Fibroblast of skin of abdomen (primary cell): Measurements from ENCODE around the gene PIK3R5.
A peak's percentile ranks its signal among the peaks of the same experiment; 100 is the strongest.
"Not testable (repeated sequence)": the region's sequence is repeated elsewhere in the genome, so short reads cannot be mapped to it uniquely, and the experiment has no call there.

Experiments used
- DNase-seq: peaks from one replicate; pipeline ENCODE4 v3.0.0-alpha.2; 2013

Gene PIK3R5

DNA sequence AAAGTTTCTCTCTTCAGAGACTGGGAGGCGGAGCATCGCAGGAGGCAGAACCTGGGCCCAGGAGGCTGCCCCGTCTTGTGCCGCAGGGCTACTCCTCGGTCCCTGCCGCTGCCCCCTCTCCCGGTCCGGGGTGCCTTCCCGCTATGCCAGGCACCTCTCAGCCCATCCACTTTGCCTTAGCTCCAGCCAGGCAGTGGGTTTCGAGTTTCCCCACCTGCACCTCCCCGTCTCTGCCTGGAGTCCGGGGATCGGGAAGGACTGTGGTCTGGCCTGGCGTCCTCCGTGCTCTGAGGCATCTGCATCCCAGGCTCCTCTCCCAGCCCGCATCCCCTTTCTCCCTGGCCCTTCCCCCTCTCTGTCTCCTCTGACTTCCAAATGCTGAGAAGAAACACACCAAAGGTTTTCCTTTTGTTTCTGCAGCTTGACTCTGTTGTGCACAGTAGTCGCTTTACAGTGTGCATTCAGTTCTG is 71.3 kb downstream of the PIK3R5 start:
- no peak for DNase-seq

DNA sequence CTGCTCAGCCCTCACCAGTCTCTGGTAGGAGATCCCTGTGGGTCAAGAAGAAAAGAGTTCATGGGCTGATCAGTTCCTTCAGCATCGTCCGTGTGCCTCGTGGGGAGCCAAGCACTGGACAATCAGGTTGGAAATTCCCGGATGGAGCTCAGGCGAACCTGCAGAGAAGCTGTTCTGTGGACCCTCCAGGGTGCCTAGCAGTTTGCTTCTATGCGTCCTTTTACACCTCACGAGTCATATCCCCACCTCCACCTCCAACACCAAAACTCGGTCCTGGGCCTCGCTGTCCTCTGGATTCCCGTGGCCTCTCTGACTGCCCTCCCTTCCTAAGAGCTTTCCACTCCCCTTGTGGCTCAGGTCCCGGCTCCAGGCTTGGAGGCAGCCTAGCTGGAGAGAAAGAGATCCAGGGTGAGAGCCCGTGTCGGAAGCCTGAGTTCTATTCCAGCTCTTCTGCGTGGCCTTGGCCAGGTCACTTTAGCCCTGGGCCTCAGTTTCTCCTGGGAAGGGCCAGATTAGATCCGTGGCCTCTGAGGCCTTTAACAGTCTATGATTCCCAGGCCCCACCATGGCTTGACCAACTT is 71.8 kb downstream of the PIK3R5 start:
- DNase-seq, result no peak

DNA sequence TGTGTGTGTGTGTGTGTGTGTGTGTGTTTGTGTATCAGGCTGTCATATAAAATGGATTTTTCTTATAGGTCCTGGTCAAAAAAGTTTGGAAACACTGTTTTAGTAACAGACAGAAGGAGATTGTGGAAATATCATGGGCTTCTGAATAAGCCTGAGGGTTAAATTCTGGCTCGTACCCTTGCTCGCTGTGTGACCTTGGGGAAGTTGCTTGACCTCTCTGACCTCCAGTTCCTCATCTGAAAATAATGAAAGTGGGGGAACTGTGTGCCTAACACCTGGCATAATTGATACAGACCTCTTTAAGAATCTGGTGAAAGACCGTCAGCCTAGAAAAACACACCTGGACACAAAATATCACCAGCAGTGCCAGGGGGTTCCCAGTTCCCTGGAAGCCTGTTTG is 72.4 kb downstream of the PIK3R5 start:
- no peak for DNase-seq

DNA sequence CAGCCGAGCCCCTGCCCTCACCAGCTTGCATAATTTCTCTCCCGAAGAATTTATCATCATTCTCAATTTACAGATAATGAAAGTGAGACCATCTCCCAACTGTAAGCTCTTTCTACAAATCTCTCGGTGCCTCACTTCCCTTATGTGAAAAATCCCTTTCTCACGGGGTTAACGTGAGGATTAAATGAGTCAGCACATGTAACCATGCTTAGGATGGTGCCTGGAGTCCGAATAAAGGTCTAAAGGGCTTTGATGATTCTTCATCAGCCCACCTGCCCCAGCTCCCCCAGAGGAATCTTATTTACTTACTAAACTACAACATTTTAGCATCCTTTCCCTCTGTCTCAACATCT is 73.2 kb downstream of the PIK3R5 start:
- DNase-seq, result no peak

DNA sequence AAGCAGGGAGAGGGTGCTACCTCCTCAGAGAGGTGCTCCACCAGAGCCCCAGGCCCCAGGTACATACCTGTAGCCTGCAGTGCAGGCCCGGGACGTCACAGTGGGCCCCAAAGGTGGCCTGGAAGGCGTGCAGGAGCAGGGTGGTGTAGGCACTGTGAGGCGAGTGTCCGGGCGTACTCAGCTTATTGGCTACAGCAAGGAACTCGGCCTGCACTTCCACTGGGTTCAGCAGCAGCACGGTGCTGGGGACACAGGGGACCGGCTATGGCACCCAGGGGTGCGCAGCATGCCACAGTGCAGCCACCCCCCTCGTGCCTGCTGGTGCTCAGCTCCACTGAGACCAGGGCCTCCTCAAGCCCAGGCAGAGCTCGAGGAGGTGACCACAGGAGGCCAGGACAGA is 74.8 kb downstream of the PIK3R5 start:
- no peak for DNase-seq

DNA sequence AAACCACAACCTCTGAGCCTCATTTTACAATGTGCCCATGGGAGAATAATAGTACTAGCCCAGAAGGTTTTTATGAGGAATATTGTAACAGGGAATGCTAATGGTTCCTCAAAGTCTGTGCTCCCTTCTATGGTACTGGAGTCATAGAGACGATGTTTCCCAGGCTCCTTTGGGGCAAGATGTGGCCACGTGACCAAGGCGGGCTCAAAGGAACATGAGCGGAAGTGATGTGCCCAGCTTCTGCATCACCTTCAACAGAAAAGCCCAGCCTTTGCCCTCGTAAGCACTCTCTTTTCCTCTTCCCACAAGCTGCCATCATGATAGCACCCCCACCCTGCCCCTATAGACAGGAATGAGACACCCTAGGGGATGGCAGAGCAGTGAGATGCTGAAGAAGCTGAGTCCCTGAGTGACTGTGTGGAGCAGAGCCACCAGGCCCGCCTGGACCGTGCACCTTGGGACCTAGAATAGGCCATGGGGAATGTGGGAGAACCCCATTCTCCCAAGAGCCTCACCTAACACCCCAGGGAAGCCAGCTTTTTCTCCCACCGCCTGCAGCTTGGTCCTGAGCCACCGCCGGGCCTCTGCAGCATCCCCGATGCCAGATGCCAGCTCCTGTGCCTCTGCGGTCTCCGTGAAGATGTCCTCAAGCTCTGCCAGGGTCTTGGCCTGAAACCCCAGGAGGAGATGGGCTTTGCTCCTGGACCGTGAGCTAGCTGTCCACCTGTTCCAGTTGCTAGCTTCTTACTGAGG is 75.9 kb downstream of the PIK3R5 start:
- DNase-seq, result no peak

DNA sequence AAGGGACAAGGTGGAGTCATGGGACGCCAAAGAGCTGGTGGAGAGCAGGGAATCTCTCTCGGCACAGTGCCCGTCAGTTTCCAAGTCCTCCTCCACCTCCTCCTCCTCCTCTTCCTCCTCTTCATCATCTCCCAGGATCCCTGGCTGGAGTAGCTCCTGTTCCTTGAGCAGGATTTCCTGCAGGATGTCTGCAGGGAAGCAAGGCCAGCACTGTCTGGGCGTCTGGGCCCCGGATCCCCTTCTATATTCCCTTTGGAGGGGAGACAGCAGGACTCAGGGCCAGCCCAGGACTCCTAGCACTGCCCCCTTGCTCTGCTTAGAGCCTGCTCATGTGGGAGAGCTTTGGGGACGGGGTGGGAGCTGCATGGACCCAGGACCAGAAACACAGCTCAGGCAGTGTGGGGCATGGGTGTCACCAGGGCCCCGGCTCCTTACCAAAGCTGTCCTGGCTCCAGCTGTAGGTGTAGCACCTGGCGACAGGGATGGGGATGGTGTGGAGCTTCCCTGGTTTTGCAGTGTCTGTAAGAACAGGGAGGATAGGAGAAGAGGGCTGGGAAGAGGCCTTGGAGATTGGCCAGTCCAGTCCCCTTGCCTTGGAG is 76.7 kb downstream of the PIK3R5 start:
- no peak for DNase-seq

DNA sequence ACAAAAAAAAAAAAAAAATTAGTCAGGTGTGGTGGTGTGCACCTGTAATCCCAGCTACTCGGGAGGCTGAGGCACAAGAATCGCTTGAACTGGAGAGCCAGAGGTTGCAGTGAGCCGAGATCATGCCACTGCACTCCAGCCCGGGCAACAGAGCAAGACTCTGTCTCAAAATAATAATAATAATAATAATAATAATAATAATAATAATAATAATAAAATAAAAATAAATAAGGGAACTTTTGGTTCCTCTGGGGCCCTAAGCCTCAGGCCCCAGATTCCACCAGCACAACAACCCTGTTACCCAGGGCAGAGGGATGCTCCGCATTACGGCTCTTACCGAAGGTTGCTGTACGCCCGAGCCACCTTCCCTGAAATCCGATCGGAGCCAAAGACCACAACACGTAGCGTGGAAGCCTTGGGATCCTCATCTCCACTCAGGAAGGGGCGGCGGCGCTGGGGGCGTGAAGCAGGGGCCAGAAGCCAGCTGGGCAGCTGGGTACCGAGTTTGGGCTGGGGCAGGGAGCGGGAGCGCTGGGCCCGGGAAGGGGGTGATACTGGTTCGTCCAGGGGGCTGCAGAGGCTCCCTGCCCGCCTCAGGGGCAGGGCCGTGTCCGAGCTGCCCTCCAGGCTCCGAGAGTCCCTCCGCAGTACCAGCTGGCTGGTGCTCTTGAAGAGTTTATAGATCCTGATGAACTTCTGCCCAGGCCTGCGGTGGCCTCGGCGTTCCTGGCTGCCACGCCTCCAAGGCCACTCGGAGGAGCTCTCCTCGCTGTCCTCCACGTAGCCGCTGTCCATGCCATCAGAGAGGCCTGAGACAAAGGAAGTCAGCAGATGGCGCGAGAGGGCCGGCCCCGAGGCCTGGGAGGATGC is 77.4 kb downstream of the PIK3R5 start:
- peak; percentile 34 for DNase-seq

DNA sequence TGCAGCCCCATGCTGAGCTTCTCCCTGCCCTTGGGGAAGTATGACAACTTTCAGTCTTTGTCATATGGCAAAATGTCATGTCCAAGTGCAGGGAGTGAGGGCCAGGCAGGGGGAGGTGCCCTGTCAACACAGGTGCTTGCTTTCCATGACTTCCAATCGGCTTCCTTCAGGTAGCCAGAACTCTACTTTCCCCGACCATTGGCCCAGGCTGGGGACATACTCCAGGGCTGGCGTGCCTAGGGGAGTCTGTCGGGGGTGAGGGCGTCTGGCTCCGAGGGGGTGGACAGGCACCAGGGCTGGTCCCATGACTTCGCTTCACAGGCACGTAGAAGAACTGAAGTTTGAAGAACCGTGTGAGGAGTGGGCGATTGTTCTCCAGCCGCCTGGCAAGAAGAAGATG is 78.2 kb downstream of the PIK3R5 start:
- no peak for DNase-seq

DNA sequence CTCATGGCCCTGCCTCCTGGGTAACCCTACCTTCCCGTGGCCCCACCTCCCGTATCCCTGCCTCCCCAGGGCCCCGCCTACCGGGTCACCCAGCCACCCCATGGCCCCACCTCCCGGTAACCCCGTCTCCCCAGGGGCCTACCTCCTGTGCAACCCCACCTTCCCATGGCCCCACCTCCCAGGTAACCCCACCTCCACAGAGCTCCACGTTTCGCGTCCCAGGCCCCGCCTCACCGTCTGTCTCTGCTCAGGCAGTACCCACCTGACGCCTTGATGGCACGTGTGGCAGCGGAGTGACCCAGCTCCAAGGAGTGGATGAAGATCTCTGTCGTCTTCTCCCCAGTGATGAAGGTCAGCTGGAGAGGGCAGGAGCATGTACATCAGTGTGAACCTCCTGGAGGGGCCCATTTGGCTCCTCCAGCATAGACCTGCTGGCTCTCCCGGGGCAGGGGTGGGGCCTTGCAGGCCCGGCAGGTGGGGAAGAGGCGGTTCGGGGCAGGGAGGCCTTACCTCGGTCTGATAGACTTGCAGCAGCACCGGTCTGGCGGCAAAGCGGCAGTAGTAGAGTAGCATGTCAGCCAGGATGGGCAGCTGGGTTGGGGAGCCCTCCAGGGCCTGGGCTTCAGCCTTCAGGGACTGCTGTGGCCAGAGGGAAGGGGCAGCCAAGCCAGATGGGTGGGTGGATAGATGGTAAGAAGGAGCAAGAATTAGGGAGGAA is 79.4 kb downstream of the PIK3R5 start:
- no peak for DNase-seq

DNA sequence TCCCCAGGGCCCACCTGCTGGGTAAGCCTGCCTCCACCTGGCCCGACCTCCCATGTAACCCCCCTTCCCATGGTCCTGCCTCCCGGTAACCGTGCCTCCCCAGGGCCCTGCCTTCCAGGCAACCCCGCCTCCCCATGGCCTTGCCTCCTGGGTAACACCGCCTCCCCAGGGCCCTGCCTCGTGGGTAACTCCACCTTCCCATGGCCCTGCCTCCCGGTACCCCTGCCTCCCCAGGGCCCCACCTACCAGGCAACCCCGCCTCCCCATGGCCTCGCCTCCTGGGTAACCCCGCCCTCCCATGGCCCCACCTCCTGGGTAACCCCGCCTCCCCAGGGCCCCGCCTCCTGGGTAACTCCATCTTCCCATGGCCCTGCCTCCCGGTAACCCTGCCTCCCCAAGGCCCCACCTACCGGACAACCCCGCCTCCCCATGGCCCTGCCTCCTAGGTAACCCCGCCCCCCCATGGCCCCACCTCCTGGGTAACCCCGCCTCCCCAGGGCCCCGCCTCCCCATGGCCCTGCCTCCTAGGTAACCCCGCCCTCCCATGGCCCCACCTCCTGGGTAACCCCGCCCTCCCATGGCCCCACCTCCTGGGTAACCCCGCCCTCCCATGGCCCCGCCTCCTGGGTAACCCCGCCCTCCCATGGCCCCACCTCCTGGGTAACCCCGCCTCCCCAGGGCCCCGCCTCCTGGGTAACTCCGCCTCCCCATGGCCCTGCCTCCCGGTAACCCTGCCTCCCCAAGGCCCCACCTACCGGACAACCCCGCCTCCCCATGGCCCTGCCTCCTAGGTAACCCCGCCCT is 80.1 kb downstream of the PIK3R5 start:
- DNase-seq, result not testable (repeated sequence)

DNA sequence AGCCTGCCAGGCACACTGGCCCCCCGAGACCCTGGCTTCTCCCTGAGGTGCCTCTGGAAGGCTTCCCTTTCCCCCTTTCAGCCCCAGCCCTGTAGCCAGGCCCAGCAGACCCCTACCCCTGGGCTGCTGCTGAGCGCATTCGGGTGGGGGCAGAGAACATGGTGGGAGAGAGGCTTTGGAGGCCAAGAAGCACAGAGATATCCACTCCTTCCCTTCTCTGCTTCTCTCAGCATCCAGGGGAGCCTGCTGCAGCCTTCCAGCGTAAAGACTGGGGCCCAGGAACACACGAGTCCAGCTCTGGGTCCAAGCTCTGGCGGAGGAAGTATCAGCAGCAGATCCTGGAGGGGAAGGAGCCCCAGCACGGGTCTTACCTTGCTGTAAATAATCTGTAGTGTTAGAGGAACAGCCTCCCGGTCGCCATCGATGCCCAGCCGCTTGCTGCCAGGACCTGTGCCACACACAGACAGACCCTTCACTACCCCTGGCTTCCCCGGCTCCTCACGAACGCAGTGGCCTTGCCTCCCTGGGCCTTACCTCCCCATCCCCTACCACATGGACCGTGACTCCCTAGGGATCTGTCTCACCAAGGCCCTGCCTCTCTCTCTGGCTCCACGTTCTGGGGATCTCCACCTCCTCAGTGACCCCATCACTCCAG is 81.0 kb downstream of the PIK3R5 start:
- no peak for DNase-seq

DNA sequence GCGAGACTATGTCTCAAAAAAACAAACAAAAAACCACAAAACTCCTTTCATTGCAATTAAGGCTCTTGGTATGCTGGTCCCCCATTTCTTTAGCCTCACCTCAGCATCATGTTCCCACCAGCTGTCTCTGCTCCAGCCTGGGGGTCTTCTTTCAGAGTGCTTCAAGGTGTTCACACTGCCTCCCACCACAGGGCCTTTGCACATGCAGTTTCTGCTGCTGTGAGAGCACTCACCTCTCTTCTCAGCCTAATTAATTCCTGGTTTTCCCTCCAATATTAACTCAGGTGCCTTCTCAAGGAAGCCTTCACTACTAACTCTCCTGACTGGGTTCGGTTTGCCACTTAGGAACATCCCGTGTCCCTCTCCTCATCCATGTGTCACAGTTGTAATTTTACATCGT is 82.2 kb downstream of the PIK3R5 start:
- no peak for DNase-seq

DNA sequence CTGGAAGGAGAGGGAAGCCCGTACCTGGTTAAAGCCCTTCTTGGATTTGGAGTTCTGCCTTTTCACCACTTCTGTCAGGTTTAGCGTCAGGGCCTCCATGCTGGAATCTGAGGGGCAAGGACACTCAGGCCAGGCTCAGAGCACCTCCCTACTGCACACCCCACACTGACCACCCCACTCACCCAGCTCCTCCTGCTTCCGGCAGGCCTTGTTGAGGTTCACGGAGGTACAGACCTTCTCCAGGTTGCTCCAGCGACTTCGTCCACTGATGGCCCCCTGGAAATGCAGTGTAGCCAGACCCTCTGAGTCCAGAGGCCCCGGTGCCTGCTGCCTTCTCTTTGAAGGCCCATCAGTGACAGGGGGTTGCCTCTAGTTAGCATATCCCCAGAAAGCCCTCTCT is 83.9 kb downstream of the PIK3R5 start:
- no peak for DNase-seq

DNA sequence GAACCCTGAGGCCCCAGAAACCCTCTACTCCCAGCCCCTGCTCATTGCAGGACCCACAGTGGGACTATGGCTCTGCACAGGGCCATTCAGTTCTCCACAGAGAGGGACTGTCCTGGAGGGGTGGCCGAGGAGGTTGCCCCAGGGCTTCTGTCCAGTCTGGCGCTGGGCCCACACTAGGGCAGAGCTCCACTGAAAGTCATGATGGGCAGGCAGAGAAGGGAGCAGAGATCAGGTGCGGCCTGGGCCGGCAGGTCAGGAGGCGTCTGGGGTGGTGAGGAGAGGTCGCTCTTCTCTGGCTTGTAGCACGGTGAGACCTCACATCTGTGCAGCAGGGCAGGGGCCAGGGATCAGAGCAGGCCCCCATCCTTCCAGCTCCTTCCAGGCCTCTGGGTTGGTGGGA is 85.0 kb downstream of the PIK3R5 start:
- no peak for DNase-seq

DNA sequence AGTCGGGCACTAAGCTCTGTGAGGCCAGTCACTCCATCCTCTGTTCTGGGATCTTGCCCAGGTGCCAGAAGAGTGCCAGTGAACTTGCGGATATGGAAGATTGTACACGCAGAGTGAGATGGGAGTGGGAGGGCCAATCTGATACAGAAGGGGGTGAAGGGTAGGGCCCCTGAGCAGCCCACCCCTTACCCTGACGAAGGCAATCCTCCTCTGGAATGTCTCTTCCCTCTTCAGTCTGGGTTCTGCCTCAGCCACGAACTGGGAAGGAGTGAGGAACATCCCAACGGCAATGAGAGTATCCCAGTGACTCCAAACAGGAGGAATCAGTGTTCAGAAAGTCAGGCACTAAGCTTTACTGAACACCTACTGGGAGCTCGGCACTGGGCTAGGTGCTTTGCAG is 86.1 kb downstream of the PIK3R5 start:
- DNase-seq, result no peak

DNA sequence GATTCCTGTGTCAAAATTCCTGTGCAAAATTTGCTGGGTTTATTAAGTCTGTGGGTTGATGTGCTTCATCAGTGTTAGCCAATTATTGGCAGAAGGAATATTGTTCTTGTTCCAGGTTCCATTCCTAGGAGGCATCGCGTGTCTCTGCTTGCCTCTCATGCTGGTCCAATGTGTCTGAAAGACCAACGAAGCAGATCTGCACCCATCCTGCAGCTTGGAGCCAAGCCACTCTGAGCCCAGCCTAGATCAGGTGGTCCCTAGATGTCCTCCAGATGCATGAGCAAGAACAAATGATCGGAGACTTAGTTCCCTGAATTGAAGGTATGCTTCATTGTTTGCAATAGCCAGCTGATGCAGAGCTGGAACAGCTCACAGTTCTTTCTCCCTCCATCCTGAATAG is 87.5 kb downstream of the PIK3R5 start:
- no peak for DNase-seq

DNA sequence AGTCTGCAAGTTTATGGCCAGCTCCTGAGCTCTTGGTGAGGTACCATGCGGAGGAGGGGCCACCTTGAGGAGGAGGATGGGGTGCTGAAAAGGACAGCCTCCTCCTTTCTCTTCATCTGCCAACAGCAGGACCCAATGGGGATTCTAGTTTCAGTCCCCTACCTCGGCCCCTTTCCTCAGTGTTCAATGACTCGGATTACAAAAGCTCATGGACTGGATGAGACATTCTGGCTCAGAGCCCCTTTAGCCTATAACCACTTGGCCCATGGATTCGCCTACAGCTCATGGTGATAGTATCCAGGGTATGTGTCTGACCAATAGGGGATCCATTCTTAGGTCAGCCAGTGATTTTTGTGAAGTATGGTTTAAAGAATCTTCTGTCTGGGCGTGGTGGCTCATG is 89.5 kb downstream of the PIK3R5 start:
- DNase-seq, result peak; percentile 82

DNA sequence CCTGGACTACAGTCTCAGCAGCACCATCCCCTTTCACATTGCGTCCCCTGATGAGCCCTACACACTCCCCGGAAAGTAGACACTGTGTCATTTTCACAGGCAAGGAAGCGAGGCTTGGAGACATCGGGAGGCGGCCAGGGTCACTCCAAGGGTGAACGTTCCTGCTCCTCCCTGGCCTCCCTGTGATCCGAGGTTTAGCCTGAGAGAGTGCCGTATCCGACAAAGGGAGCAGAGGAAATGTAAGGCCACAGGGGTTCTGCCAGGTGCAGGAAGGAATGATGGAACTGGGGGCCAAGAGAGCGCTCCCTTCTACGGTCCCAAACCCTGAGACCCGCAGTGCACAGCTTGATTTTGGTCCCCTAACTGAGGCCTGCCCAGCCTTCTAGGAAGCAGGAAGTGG is 90.1 kb downstream of the PIK3R5 start:
- DNase-seq, result no peak

DNA sequence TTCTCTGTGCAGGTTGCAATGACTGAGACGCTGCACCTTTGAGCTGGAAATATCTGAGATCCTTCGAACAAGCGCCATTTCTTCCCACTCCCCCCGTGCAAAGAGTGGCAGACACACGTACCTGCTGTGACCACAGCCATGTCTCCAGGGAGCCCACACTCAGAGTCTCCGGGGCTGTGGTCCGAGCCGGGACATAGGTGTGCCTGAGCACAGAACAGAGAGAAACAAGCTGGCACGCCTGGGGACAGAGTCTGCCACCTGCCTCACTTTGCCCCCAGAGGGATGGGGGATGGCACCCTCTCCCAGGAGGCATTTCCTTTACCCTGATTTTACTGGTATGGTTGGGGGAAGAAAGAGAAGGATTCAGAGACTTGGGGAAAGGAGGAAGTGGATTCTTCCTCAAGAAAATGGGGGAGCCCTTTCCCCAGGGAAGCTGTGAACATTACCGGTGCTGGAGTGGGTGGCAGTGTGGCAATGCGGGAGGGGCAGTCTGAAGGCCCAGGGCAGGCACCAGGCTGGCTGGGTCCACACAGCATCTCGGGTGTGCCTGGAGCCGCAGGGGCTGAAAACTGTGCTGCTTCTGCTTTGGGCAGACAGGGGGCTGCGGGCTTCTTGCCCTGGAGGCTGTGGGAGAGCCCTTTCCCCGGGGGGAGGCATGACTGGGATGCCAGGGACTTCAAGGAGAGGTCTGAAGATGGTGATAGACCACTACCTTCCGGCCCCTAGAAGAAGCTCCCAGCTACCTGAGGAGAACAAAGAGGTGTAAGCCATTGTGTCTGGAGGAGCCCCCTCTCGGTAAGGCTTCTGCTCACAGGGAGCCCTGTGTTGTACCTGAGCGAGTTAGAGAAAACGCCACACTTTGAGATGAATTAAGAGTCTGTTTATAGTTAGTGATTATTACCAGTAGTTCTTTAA is 91.4 kb downstream of the PIK3R5 start:
- no peak for DNase-seq
